Skeletal muscle tissue (tissue), 4 donors: ENCODE data around the gene CCDC110. TPM values are rescaled to one million over a fixed set of nuclear protein-coding genes. Genes with fewer than 3 reads are reported as not detected.

Experiments
- H3K27ac ChIP-seq: one replicate; pipeline ENCODE4 v1.7.0; 2013; ENCODE audit warnings: mild to moderate bottlenecking, low read depth, low read length, inconsistent platforms
- H3K27me3 ChIP-seq, 3 donors: one replicate each; pipeline ENCODE4 v1.7.0; 2013; ENCODE audit warnings: low read length in 3 of 3; ENCODE audit not compliant: control insufficient read depth in 3 of 3, insufficient read depth in 3 of 3
- H3K36me3 ChIP-seq, 3 donors: one replicate each; pipeline ENCODE4 v1.7.0; 2013; ENCODE audit warnings: low read length in 3 of 3; ENCODE audit not compliant: control insufficient read depth in 3 of 3, insufficient read depth in 3 of 3
- H3K4me1 ChIP-seq, 3 donors: one replicate each; pipeline ENCODE4 v1.7.0; 2013; ENCODE audit warnings: low read length in 3 of 3, mild to moderate bottlenecking in 3 of 3; ENCODE audit not compliant: control insufficient read depth in 3 of 3, insufficient read depth in 3 of 3
- H3K4me3 ChIP-seq, 3 donors: one replicate each; pipeline ENCODE4 v1.7.0; 2013; ENCODE audit warnings: low read length in 3 of 3
- H3K9ac ChIP-seq, 3 donors: one replicate each; pipeline ENCODE4 v1.7.0; 2013; ENCODE audit warnings: low read length in 3 of 3, mild to moderate bottlenecking in 3 of 3, moderate library complexity in 2 of 3, low read depth in 1 of 3
- H3K9me3 ChIP-seq, 3 donors: one replicate each; pipeline ENCODE4 v1.7.0; 2013; ENCODE audit warnings: low read length in 3 of 3; ENCODE audit not compliant: control insufficient read depth in 3 of 3
- total RNA-seq: library from RNA; depleted of rRNA; stranded (reverse); fragments of >200 nt; gene quantifications from one replicate; pipeline ENCODE4 v1.2.3, GENCODE V29; 2014
- donor health status: Osteomylitis.

CCDC110 gene
- total RNA-seq, 1 donor from 2014 or later, result 0.52 TPM

- Histone ChIP-seq H3K36me3 (no peaks in the 10 kb centered on the region), H3K4me1 (peaks cover 4 to 7% (median 4%) of the 10 kb centered on the region in 3 donors), H3K9me3 (no peaks in the 10 kb centered on the region), H3K27me3 (no peaks in the 10 kb centered on the region), H3K9ac (no peak overlapping the region), H3K27ac (no peak overlapping the region), H3K4me3 (no peak overlapping the region)
These were observed 5.8 kb downstream of the CCDC110 start for GRCh38 chr4:185465707-185466106.

- H3K4me1 ChIP-seq, result no peaks in the 10 kb centered on the region
- H3K9me3 ChIP-seq, result no peaks in the 10 kb centered on the region
- H3K36me3 ChIP-seq, result no peaks in the 10 kb centered on the region
- H3K4me3 ChIP-seq, result no peak overlapping the region
- no peak overlapping the region for H3K27ac ChIP-seq
- no peak overlapping the region for H3K9ac ChIP-seq
- no peaks in the 10 kb centered on the region for H3K27me3 ChIP-seq
These were observed 6.6 kb downstream of the CCDC110 start for GRCh38 chr4:185464887-185465286.

- Histone ChIP-seq H3K9ac (no peak overlapping the region), H3K4me3 (no peak overlapping the region)
These were observed 7.3 kb downstream of the CCDC110 start for GRCh38 chr4:185464183-185464582.

GRCh38 chr4:185463541-185463940 lies 8.0 kb downstream of the CCDC110 start:
- no peaks in the 10 kb centered on the region for H3K36me3 ChIP-seq
- no peaks in the 10 kb centered on the region for H3K9me3 ChIP-seq
- H3K4me1 ChIP-seq, result no peaks in the 10 kb centered on the region
- H3K27me3 ChIP-seq, result no peaks in the 10 kb centered on the region
- H3K27ac ChIP-seq, result no peak overlapping the region
- no peak overlapping the region for H3K9ac ChIP-seq
- no peak overlapping the region for H3K4me3 ChIP-seq

More at GRCh38 chr4:185464183-185464582, 7.3 kb downstream of the CCDC110 start:
- H3K27ac ChIP-seq, result no peak overlapping the region
- H3K36me3 ChIP-seq, result no peaks in the 10 kb centered on the region
- no peaks in the 10 kb centered on the region for H3K9me3 ChIP-seq
- no peaks in the 10 kb centered on the region for H3K27me3 ChIP-seq
- no peaks in the 10 kb centered on the region for H3K4me1 ChIP-seq

- H3K9ac ChIP-seq, result no peak overlapping the region
- no peaks in the 10 kb centered on the region for H3K36me3 ChIP-seq
- no peaks in the 10 kb centered on the region for H3K9me3 ChIP-seq
These were observed 10.0 kb downstream of the CCDC110 start for GRCh38 chr4:185461565-185461964.

GRCh38 chr4:185457136-185457535 lies 14.4 kb downstream of the CCDC110 start:
- H3K27ac ChIP-seq, result no peak overlapping the region
- no peak overlapping the region for H3K4me3 ChIP-seq
- H3K36me3 ChIP-seq, result no peaks in the 10 kb centered on the region
- peaks cover 0 to 5% (median 3%) of the 10 kb centered on the region in 3 donors for H3K4me1 ChIP-seq
- H3K27me3 ChIP-seq, result no peaks in the 10 kb centered on the region
- H3K9ac ChIP-seq, result no peak overlapping the region
- H3K9me3 ChIP-seq, result no peaks in the 10 kb centered on the region

More at GRCh38 chr4:185461565-185461964, 10.0 kb downstream of the CCDC110 start:
- Histone ChIP-seq H3K27ac (no peak overlapping the region), H3K27me3 (no peaks in the 10 kb centered on the region), H3K4me3 (no peak overlapping the region), H3K4me1 (peaks cover 0 to 5% (median 3%) of the 10 kb centered on the region in 3 donors)

- no peaks in the 10 kb centered on the region for H3K9me3 ChIP-seq
These were observed 15.4 kb downstream of the CCDC110 start for GRCh38 chr4:185456131-185456530.

GRCh38 chr4:185445209-185445608 lies 26.3 kb downstream of the CCDC110 start:
- H3K4me1 ChIP-seq, result no peaks in the 10 kb centered on the region

More at GRCh38 chr4:185456131-185456530, 15.4 kb downstream of the CCDC110 start:
- Histone ChIP-seq H3K27ac (no peak overlapping the region), H3K9ac (no peak overlapping the region), H3K4me3 (no peak overlapping the region), H3K4me1 (peaks cover 0 to 5% (median 3%) of the 10 kb centered on the region in 3 donors), H3K36me3 (no peaks in the 10 kb centered on the region), H3K27me3 (no peaks in the 10 kb centered on the region)

GRCh38 chr4:185441479-185441878 lies 30.1 kb downstream of the CCDC110 start:
- no peak overlapping the region for H3K4me3 ChIP-seq
- no peak overlapping the region for H3K9ac ChIP-seq
- no peaks in the 10 kb centered on the region for H3K9me3 ChIP-seq
- H3K4me1 ChIP-seq, result no peaks in the 10 kb centered on the region
- H3K27me3 ChIP-seq, result no peaks in the 10 kb centered on the region
- H3K27ac ChIP-seq, result no peak overlapping the region
- H3K36me3 ChIP-seq, result no peaks in the 10 kb centered on the region

More at GRCh38 chr4:185445209-185445608, 26.3 kb downstream of the CCDC110 start:
- Histone ChIP-seq H3K9me3 (no peaks in the 10 kb centered on the region), H3K27me3 (no peaks in the 10 kb centered on the region), H3K36me3 (no peaks in the 10 kb centered on the region), H3K4me3 (no peak overlapping the region), H3K27ac (no peak overlapping the region), H3K9ac (no peak overlapping the region)

GRCh38 chr4:185437809-185438208 lies 33.7 kb downstream of the CCDC110 start:
- Histone ChIP-seq H3K9ac (no peak overlapping the region), H3K27me3 (no peaks in the 10 kb centered on the region), H3K36me3 (no peaks in the 10 kb centered on the region), H3K4me3 (no peak overlapping the region), H3K27ac (no peak overlapping the region), H3K4me1 (no peaks in the 10 kb centered on the region), H3K9me3 (no peaks in the 10 kb centered on the region)
